Measurements from ENCODE around the gene SEMA5B.

DNA sequence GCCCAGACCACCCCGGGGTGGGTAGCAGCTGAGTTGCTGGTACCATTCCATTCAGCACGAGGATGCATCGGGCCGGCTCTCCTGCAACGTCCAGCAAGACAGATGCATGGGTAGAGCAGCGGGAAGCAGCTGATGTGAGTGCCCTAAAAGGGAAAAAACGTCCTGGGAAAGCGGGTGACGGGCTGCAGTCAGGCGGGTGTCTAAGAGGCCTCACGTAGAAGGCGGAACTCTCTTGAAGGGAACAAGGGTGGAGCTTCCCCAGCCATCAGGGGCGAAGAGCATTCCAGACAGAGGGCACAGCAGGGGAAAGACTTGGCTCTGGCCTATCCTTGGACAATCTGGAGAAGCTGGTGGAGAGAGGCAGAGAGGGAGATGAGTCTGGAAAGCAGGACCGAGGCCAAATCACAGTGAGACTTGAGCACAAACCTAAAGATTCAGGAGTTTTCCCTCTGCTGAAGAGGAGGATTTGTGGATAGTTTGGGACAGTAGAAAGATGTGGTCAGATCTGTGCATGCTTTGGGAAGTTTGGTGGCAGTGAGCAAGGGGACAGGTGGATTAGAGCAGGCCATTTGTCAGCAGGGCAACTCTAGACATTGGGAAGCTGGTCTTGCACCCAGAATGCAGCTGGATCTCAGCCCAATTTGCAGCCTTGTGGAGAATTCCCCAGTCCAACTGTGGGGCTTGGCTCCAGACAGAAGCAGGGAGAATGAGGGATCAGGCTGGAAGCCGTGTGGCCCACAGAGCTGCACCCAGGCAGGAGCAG is 70.7 kb downstream of the SEMA5B start:
- no peak for TF ChIP-seq POLR2AphosphoS5 (IDR thresholded peaks at IDR 0.05; ENCODE audit: low read depth)
- TF ChIP-seq, protein P1, sequence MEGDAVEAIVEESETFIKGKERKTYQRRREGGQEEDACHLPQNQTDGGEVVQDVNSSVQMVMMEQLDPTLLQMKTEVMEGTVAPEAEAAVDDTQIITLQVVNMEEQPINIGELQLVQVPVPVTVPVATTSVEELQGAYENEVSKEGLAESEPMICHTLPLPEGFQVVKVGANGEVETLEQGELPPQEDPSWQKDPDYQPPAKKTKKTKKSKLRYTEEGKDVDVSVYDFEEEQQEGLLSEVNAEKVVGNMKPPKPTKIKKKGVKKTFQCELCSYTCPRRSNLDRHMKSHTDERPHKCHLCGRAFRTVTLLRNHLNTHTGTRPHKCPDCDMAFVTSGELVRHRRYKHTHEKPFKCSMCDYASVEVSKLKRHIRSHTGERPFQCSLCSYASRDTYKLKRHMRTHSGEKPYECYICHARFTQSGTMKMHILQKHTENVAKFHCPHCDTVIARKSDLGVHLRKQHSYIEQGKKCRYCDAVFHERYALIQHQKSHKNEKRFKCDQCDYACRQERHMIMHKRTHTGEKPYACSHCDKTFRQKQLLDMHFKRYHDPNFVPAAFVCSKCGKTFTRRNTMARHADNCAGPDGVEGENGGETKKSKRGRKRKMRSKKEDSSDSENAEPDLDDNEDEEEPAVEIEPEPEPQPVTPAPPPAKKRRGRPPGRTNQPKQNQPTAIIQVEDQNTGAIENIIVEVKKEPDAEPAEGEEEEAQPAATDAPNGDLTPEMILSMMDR (IDR thresholded peaks at IDR 0.05; ENCODE audit: insufficient read depth, low read length): no peak

Measured in HL-60 (cell line).